Right lobe of liver (tissue), 6 donors: ENCODE data around the gene RAB22A. TPM values are rescaled to one million over a fixed set of nuclear protein-coding genes. Genes with fewer than 3 reads are reported as not detected.

ENCODE experiments used
- ATAC-seq, 4 donors: fragments of 200-7000 bp; cut with Tn5 transposase; one replicate each; pipeline ENCODE4 v1.9.1; 2020; ENCODE audit warnings: mild to moderate bottlenecking in 4 of 4, moderate library complexity in 4 of 4
- DNase-seq, 3 donors: peaks; one replicate each; pipeline ENCODE4 v3.0.0-alpha.2; 2020
- H3K27ac ChIP-seq, 3 donors: fragments of 200-600 bp; one replicate each; pipeline ENCODE4 v1.8.0; 2022
- H3K27me3 ChIP-seq, 2 donors: fragments of 200-600 bp; one replicate each; pipeline ENCODE4 v1.8.0; 2022
- H3K36me3 ChIP-seq, 4 donors: fragments of 200-600 bp; sonication (generic) in 1 of 4; one replicate each; pipeline versions ENCODE4 v1.5.1 to v1.8.0; 2017 to 2022; ENCODE audit warnings: control low read depth in 1 of 4
- H3K4me1 ChIP-seq, 4 donors: fragments of 200-600 bp; sonication (generic) in 1 of 4; one replicate each; pipeline versions ENCODE4 v1.5.1 to v1.8.0; 2017 to 2022; ENCODE audit warnings: control low read depth in 1 of 4
- H3K4me3 ChIP-seq, 3 donors: fragments of 200-600 bp; one replicate each; pipeline ENCODE4 v1.8.0; 2022
- H3K9me3 ChIP-seq, 4 donors: fragments of 200-600 bp; sonication (generic) in 1 of 4; one replicate each; pipeline versions ENCODE4 v1.5.1 to v1.8.0; 2017 to 2022; ENCODE audit warnings: control low read depth in 1 of 4
- CTCF ChIP-seq, 4 donors: fragments of 200-600 bp in 3 of 4; fragments of 450-650 bp in 1 of 4; IDR thresholded peaks; one replicate each; pipeline versions ENCODE4 v1.5.1 to v1.8.0; 2016 to 2022; ENCODE audit warnings: antibody characterized with exemption in 4 of 4, mild to moderate bottlenecking in 2 of 4
- POLR2A ChIP-seq: fragments of 450-650 bp; IDR thresholded peaks from one replicate; pipeline ENCODE4 v1.6.1; 2017; ENCODE audit warnings: antibody characterized with exemption, mild to moderate bottlenecking
- WGBS: methylation state at CpG from one replicate; pipeline ENCODE4 v1.1.6; 2018; ENCODE audit warnings: low coverage, low lambda C conversion rate; ENCODE audit not compliant: insufficient coverage; ENCODE audit errors: missing lambda C conversion rate; 5-methylcytosine and 5-hydroxymethylcytosine counted together
- intact Hi-C, 2 donors: fragments of 100-400 bp; cut with DNase I; formaldehyde crosslinking; loops; one replicate each; pipeline versions ENCODE4 v1.11.2 to v1.14.1; 2022
- total RNA-seq, 6 experiments: library from RNA; depleted of rRNA in 2 of 6; stranded (reverse); fragments of >200 nt in 2 of 6; fragmentation: NEBNext Ultra II Directional in 3 of 6; extraction: Animal tissue kit (Norgen Biotek cat#: 25700) in 3 of 6; gene quantifications; one replicate each; pipeline versions ENCODE4 v1.1.0 to v1.2.4, GENCODE V29; 2016 to 2023
- donor health status: DM: no; HTN: yes; CAD: no.
- donor health status: DM: no; HTN: no; CAD: no.
- donor health status: DM: no; HTN: no; CAD: no.
- donor health status: DM: no; HTN: yes; CAD: no.
- donor health status: DM: no; HTN: yes; CAD: no.

The RAB22A gene
- total RNA-seq, 6 experiments from 2014 or later = 7.4 to 11.6 (median 9.5) TPM

GRCh38 chr20:58274384-58274783 lies 35.1 kb upstream of the RAB22A start:
- no peak for DNase-seq
- Histone ChIP-seq H3K4me3 (no peak overlapping the region), H3K27ac (no peak overlapping the region), H3K4me1 (no peaks in the 10 kb centered on the region), H3K36me3 (peaks cover 0 to 4% (median 0%) of the 10 kb centered on the region in 4 donors), H3K27me3 (no peaks in the 10 kb centered on the region), H3K9me3 (no peaks in the 10 kb centered on the region)
- intact Hi-C loops = no loop called here
- TF ChIP-seq CTCF (IDR thresholded peaks at IDR 0.05) = no peak
- TF ChIP-seq POLR2A = no peak
- no peak for ATAC-seq

- no peaks in the 10 kb centered on the region for H3K36me3 ChIP-seq
- no peaks in the 10 kb centered on the region for H3K4me1 ChIP-seq
- ATAC-seq (no peak), DNase-seq (no peak)
- no peak overlapping the region for H3K27ac ChIP-seq
- intact Hi-C loops = no loop called here
- WGBS = 88% methylated on average over 2 of the region's 2 CpGs
- no peak for TF ChIP-seq CTCF (IDR thresholded peaks at IDR 0.05)
- TF ChIP-seq POLR2A = no peak
- no peak overlapping the region for H3K4me3 ChIP-seq
- H3K27me3 ChIP-seq = no peaks in the 10 kb centered on the region
- H3K9me3 ChIP-seq = no peaks in the 10 kb centered on the region
These were observed 32.4 kb upstream of the RAB22A start for GRCh38 chr20:58277107-58277506.

GRCh38 chr20:58277578-58278472 lies 31.7 kb upstream of the RAB22A start:
- no peaks in the 10 kb centered on the region for H3K9me3 ChIP-seq
- H3K36me3 ChIP-seq = no peaks in the 10 kb centered on the region
- H3K27ac ChIP-seq = no peak overlapping the region
- no peaks in the 10 kb centered on the region for H3K4me1 ChIP-seq
- no peak for TF ChIP-seq CTCF (IDR thresholded peaks at IDR 0.05)
- no peak for TF ChIP-seq POLR2A
- H3K4me3 ChIP-seq = no peak overlapping the region
- no peak for DNase-seq
- no peak for ATAC-seq
- WGBS = 91% methylated on average over 4 of the region's 4 CpGs
- no peaks in the 10 kb centered on the region for H3K27me3 ChIP-seq
- intact Hi-C loops = no loop called here

- Histone ChIP-seq H3K9me3 (no peaks in the 10 kb centered on the region), H3K27ac (no peak overlapping the region), H3K36me3 (no peaks in the 10 kb centered on the region), H3K4me1 (no peaks in the 10 kb centered on the region), H3K4me3 (no peak overlapping the region), H3K27me3 (no peaks in the 10 kb centered on the region)
- WGBS = 89% methylated on average over 6 of the region's 7 CpGs
- TF ChIP-seq CTCF (IDR thresholded peaks at IDR 0.05) (no peak), POLR2A (no peak)
- DNase-seq (no peak), ATAC-seq (no peak)
- intact Hi-C loops = no loop called here
These were observed 22.8 kb upstream of the RAB22A start for GRCh38 chr20:58286729-58287128.
